ENCODE results near the gene C1orf94.

C1orf94 gene

DNA sequence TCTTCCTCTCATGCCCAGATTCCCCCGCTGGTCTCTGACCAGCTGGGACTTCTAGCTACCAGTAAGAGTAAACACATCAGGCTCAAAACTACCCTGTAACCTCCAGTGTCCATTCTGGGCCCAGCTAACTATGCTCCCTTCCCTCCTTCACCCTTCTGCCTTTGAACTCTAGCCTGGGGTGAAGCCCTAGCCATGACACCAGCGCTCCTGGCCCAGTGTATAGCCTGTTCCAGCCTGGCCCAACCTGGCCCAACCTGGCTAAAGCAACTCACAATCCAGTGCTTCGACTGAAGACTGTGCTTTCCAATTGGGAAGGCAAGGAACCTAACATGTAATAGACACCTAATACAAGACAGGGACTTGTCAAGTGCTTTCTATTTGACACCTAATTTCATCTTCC is 39.3 kb upstream of the C1orf94 start:
- no peak for TF ChIP-seq RAD21 (IDR thresholded peaks at IDR 0.05; ENCODE audit: low read depth)

GRCh38 chr1:34140011-34140676 is 36.6 kb upstream of the C1orf94 start:
- TF ChIP-seq NFIC (IDR thresholded peaks at IDR 0.05) (no peak), EGR1 (IDR thresholded peaks at IDR 0.05) (no peak), RAD21 (IDR thresholded peaks at IDR 0.05; ENCODE audit: low read depth) (no peak), USF1 (IDR thresholded peaks at IDR 0.05) (no peak), TAF1 (IDR thresholded peaks at IDR 0.05; ENCODE audit: low read depth) (no peak), EP300 (IDR thresholded peaks at IDR 0.05; ENCODE audit: borderline replicate concordance) (no peak), ZBTB7A (IDR thresholded peaks at IDR 0.05; ENCODE audit: low read depth) (no peak), TEAD4 (IDR thresholded peaks at IDR 0.05) (no peak), REST (IDR thresholded peaks at IDR 0.05; ENCODE audit: low read depth) (no peak), YY1 (IDR thresholded peaks at IDR 0.05; ENCODE audit: low read depth) (no peak), FOXM1 (IDR thresholded peaks at IDR 0.05; ENCODE audit: borderline replicate concordance, low read depth) (no peak)
- TF ChIP-seq, protein P1, sequence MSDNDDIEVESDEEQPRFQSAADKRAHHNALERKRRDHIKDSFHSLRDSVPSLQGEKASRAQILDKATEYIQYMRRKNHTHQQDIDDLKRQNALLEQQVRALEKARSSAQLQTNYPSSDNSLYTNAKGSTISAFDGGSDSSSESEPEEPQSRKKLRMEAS (IDR thresholded peaks at IDR 0.05) = no peak

- TF ChIP-seq, protein P1 (IDR thresholded peaks at IDR 0.05) = no peak
- TF ChIP-seq NFIC (IDR thresholded peaks at IDR 0.05) (no peak), YY1 (IDR thresholded peaks at IDR 0.05; ENCODE audit: low read depth) (no peak), TCF12 (IDR thresholded peaks at IDR 0.05; ENCODE audit: low read depth) (no peak), RAD21 (IDR thresholded peaks at IDR 0.05; ENCODE audit: low read depth) (no peak), TEAD4 (IDR thresholded peaks at IDR 0.05) (no peak), CREB1 (IDR thresholded peaks at IDR 0.05; ENCODE audit: low read depth) (no peak), ZBTB7A (IDR thresholded peaks at IDR 0.05; ENCODE audit: low read depth) (no peak), EP300 (IDR thresholded peaks at IDR 0.05; ENCODE audit: borderline replicate concordance) (no peak), REST (IDR thresholded peaks at IDR 0.05; ENCODE audit: low read depth) (no peak), FOXM1 (IDR thresholded peaks at IDR 0.05; ENCODE audit: borderline replicate concordance, low read depth) (no peak), TAF1 (IDR thresholded peaks at IDR 0.05; ENCODE audit: low read depth) (no peak), CEBPB (IDR thresholded peaks at IDR 0.05) (no peak), EGR1 (IDR thresholded peaks at IDR 0.05) (no peak), USF1 (IDR thresholded peaks at IDR 0.05) (no peak)
These were observed 32.7 kb upstream of the C1orf94 start for GRCh38 chr1:34143975-34144374.

DNA sequence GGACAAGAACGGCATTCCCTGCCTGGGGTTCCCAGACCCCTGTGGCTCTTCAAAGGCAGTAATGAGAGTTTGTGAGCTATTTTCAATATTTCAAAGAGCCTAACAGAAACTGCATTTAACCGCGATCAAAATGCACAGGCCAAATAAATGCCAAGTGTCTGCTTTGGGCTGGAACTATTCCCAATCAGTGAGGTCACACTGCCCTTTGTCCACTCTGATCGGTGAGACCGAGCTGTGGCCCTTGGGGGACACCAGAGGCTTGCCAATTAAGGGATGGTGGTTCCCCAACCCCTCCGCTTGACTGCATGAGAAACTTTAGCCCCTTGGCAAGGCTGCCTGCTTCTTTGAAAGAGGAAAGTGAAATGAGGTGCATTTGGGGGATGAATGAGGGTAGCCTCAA is 31.9 kb upstream of the C1orf94 start:
- TF ChIP-seq, protein P1 (IDR thresholded peaks at IDR 0.05) = no peak
- TF ChIP-seq NFIC (IDR thresholded peaks at IDR 0.05) = no peak
- TF ChIP-seq USF1 (IDR thresholded peaks at IDR 0.05) = no peak
- no peak for TF ChIP-seq TCF12 (IDR thresholded peaks at IDR 0.05; ENCODE audit: low read depth)
- TF ChIP-seq TEAD4 (IDR thresholded peaks at IDR 0.05) = no peak
- TF ChIP-seq FOXM1 (IDR thresholded peaks at IDR 0.05; ENCODE audit: borderline replicate concordance, low read depth) = no peak
- TF ChIP-seq EP300 (IDR thresholded peaks at IDR 0.05; ENCODE audit: borderline replicate concordance) = no peak
- no peak for TF ChIP-seq RAD21 (IDR thresholded peaks at IDR 0.05; ENCODE audit: low read depth)
- TF ChIP-seq CREB1 (IDR thresholded peaks at IDR 0.05; ENCODE audit: low read depth) = no peak
- no peak for TF ChIP-seq TAF1 (IDR thresholded peaks at IDR 0.05; ENCODE audit: low read depth)
- TF ChIP-seq EGR1 (IDR thresholded peaks at IDR 0.05) = no peak
- TF ChIP-seq CEBPB (IDR thresholded peaks at IDR 0.05) = no peak
- TF ChIP-seq REST (IDR thresholded peaks at IDR 0.05; ENCODE audit: low read depth) = no peak
- TF ChIP-seq ZBTB7A (IDR thresholded peaks at IDR 0.05; ENCODE audit: low read depth) = no peak
- TF ChIP-seq YY1 (IDR thresholded peaks at IDR 0.05; ENCODE audit: low read depth) = no peak
